WTC11 (cell line): ENCODE measurements around the gene UBE2H.

ENCODE experiments used
- CTCF ChIP-seq: fragments of 200-600 bp; IDR thresholded peaks from 2 replicates; pipeline ENCODE4 v1.8.0; 2022; ENCODE audit warnings: antibody characterized with exemption
- NR2C2 ChIP-seq: sonication (generic); formaldehyde crosslinking; IDR thresholded peaks from 2 replicates; pipeline ENCODE4 v1.8.0; 2022; ENCODE audit warnings: mild to moderate bottlenecking, missing genetic modification reagents

- TF ChIP-seq CTCF (no peak), NR2C2 (CRISPR knock-in tag) (no peak)
Measured at GRCh38 chr7:129816742-129817141, 136.0 kb downstream of the UBE2H start.
